ENCODE data around the gene FADD.

GRCh38 chr11:70252844-70253243 lies 49.7 kb downstream of the FADD start:
- TF ChIP-seq EZH2 (IDR thresholded peaks at IDR 0.05) (no peak), POLR2AphosphoS5 (IDR thresholded peaks at IDR 0.05; ENCODE audit: borderline replicate concordance, low read depth, low read length) (no peak), FOXP2 (optimal IDR thresholded peaks at IDR 0.05; ENCODE audit: control extremely low read depth, extremely low read length, insufficient read depth) (no peak)
